Neuronal stem cell (in vitro differentiated cells): Measurements from ENCODE around the gene FAM227B.
"Not testable (repeated sequence)": the region's sequence is repeated elsewhere in the genome, so short reads cannot be mapped to it uniquely, and the experiment has no call there.

ENCODE experiments used
- DNase-seq: peaks from one replicate; pipeline ENCODE4 v3.0.0-alpha.2; 2013; ENCODE audit warnings: low spot score
- H2AFZ ChIP-seq: one replicate; pipeline ENCODE4 v1.6.1; 2013; ENCODE audit warnings: mild to moderate bottlenecking, low read length, inconsistent platforms
- H2AK5ac ChIP-seq: 2 replicates; pipeline ENCODE4 v1.6.1; 2013; ENCODE audit warnings: low read depth, mild to moderate bottlenecking, inconsistent platforms, low read length, moderate library complexity, mixed read lengths
- H2BK120ac ChIP-seq: 2 replicates; pipeline ENCODE4 v1.6.1; 2013; ENCODE audit warnings: low read depth, mild to moderate bottlenecking, inconsistent platforms, low read length, moderate library complexity, mixed read lengths
- H2BK12ac ChIP-seq: one replicate; pipeline ENCODE4 v1.6.1; 2013; ENCODE audit warnings: low read length, inconsistent platforms
- H2BK15ac ChIP-seq: 2 replicates; pipeline ENCODE4 v1.6.1; 2013; ENCODE audit warnings: mild to moderate bottlenecking, low read length, inconsistent platforms, mixed read lengths
- H2BK5ac ChIP-seq: one replicate; pipeline ENCODE4 v1.6.1; 2013; ENCODE audit warnings: inconsistent platforms, mild to moderate bottlenecking, low read length, moderate library complexity
- H3K14ac ChIP-seq: one replicate; pipeline ENCODE4 v1.6.1; 2013; ENCODE audit warnings: low read length, inconsistent platforms
- H3K18ac ChIP-seq: 2 replicates; pipeline ENCODE4 v1.6.1; 2013; ENCODE audit warnings: low read length, inconsistent platforms
- H3K23ac ChIP-seq: 2 replicates; pipeline ENCODE4 v1.6.1; 2013; ENCODE audit warnings: low read depth, mild to moderate bottlenecking, mixed read lengths, low read length, inconsistent platforms; ENCODE audit not compliant: poor library complexity
- H3K27ac ChIP-seq: replicated peaks from 3 replicates; pipeline ENCODE4 v1.5.1; 2013; ENCODE audit warnings: low read length, inconsistent platforms
- H3K27me3 ChIP-seq, 3 experiments: 2 replicates each; pipeline ENCODE4 v1.6.1; 2013; ENCODE audit warnings: low read length in 3 of 3, mild to moderate bottlenecking in 2 of 3, inconsistent platforms in 1 of 3, low read depth in 1 of 3, mixed read lengths in 1 of 3, moderate library complexity in 1 of 3; ENCODE audit not compliant: control insufficient read depth in 3 of 3, insufficient read depth in 3 of 3
- H3K36me3 ChIP-seq, 2 donors: replicated peaks in 1 of 2; 2 replicates each; pipeline ENCODE4 v1.6.1; 2013; ENCODE audit warnings: low read length in 2 of 2; ENCODE audit not compliant: control insufficient read depth in 2 of 2, insufficient read depth in 2 of 2
- H3K4ac ChIP-seq: 2 replicates; pipeline ENCODE4 v1.6.1; 2013; ENCODE audit warnings: inconsistent platforms, mild to moderate bottlenecking, low read length, moderate library complexity
- H3K4me1 ChIP-seq, 2 donors: 1 replicate in 1 of 2; 2 replicates in 1 of 2; pipeline ENCODE4 v1.6.1; 2013; ENCODE audit warnings: low read length in 2 of 2, low read depth in 1 of 2; ENCODE audit not compliant: control insufficient read depth in 2 of 2, insufficient read depth in 1 of 2
- H3K4me2 ChIP-seq: one replicate; pipeline ENCODE4 v1.6.1; 2013; ENCODE audit warnings: mild to moderate bottlenecking, low read length, inconsistent platforms; ENCODE audit not compliant: insufficient read depth, poor library complexity, severe bottlenecking
- H3K4me3 ChIP-seq, 2 donors: 2 replicates each; pipeline ENCODE4 v1.5.1; 2013; ENCODE audit warnings: low read length in 2 of 2, mild to moderate bottlenecking in 2 of 2, inconsistent platforms in 1 of 2, moderate library complexity in 1 of 2
- H3K79me1 ChIP-seq: one replicate; pipeline ENCODE4 v1.6.1; 2013; ENCODE audit warnings: low read depth, mild to moderate bottlenecking, inconsistent platforms, low read length, moderate library complexity
- H3K9ac ChIP-seq: one replicate; pipeline ENCODE4 v1.6.1; 2013; ENCODE audit warnings: mild to moderate bottlenecking, low read depth, low read length, inconsistent platforms; ENCODE audit not compliant: poor library complexity
- H3K9me3 ChIP-seq, 2 donors: replicated peaks in 1 of 2; 2 replicates each; pipeline versions ENCODE3 to v1.6.1; 2013; ENCODE audit warnings: low read length in 2 of 2, mild to moderate bottlenecking in 2 of 2, inconsistent platforms in 1 of 2, low read depth in 1 of 2, mixed read lengths in 1 of 2, moderate library complexity in 1 of 2; ENCODE audit not compliant: control insufficient read depth in 2 of 2, insufficient read depth in 1 of 2
- H4K8ac ChIP-seq: one replicate; pipeline ENCODE4 v1.6.1; 2013; ENCODE audit warnings: low read depth, mild to moderate bottlenecking, inconsistent platforms, low read length, moderate library complexity
- H4K91ac ChIP-seq: one replicate; pipeline ENCODE4 v1.6.1; 2013; ENCODE audit warnings: low read length, low read depth, mild to moderate bottlenecking, inconsistent platforms; ENCODE audit not compliant: poor library complexity
- WGBS, 2 donors: extraction: QIAGEN DNeasy Blood & Tissue Kit; methylation state at CpG; one replicate each; pipeline ENCODE4 v1.1.7; 2013; ENCODE audit warnings: missing lambda C conversion rate in 2 of 2, mixed read lengths in 1 of 2; ENCODE audit not compliant: insufficient read length in 2 of 2, insufficient replicate concordance in 1 of 2; ENCODE audit errors: extremely low coverage in 2 of 2; 5-methylcytosine and 5-hydroxymethylcytosine counted together

Gene FAM227B

DNA sequence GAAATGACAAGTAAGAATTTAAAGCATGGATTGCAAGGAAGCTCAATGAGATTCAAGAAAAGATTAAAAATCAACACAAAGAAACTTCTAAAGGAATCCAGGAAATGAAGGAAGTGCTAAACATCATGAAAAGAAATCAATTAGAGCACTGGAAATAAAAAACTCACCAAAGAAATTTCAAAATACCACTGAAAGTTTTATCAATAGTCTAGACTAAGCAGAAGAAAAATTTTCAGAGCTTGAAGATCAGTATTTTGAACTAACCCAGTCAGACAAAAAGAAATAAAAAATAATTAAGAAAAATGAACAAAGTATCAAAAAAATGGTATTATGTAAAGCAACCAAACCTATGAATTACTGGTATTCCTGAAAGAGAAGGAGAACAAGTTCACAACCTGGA lies 60.6 kb downstream of the FAM227B start:
- H3K18ac ChIP-seq, result no peak overlapping the region
- no peak overlapping the region for H4K91ac ChIP-seq
- peaks cover 5 to 6% of the 10 kb centered on the region in 2 donors for H3K9me3 ChIP-seq
- no peak overlapping the region for H3K4ac ChIP-seq
- no peak overlapping the region for H3K4me2 ChIP-seq
- H2BK12ac ChIP-seq, result no peak overlapping the region
- H2AFZ ChIP-seq, result no peak overlapping the region
- H3K4me1 ChIP-seq, result no peaks in the 10 kb centered on the region
- H3K27ac ChIP-seq, result no peak overlapping the region
- H3K27me3 ChIP-seq, result no peaks in the 10 kb centered on the region
- H3K4me3 ChIP-seq, result no peak overlapping the region
- H4K8ac ChIP-seq, result no peak overlapping the region
- H3K14ac ChIP-seq, result no peak overlapping the region
- DNase-seq, result no peak
- no peaks in the 10 kb centered on the region for H3K36me3 ChIP-seq
- no peak overlapping the region for H2BK5ac ChIP-seq
- H3K9ac ChIP-seq, result no peak overlapping the region
- no peak overlapping the region for H3K23ac ChIP-seq
- H3K79me1 ChIP-seq, result no peaks in the 10 kb centered on the region
- no peak overlapping the region for H2AK5ac ChIP-seq
- H2BK15ac ChIP-seq, result no peak overlapping the region
- H2BK120ac ChIP-seq, result no peak overlapping the region

DNA sequence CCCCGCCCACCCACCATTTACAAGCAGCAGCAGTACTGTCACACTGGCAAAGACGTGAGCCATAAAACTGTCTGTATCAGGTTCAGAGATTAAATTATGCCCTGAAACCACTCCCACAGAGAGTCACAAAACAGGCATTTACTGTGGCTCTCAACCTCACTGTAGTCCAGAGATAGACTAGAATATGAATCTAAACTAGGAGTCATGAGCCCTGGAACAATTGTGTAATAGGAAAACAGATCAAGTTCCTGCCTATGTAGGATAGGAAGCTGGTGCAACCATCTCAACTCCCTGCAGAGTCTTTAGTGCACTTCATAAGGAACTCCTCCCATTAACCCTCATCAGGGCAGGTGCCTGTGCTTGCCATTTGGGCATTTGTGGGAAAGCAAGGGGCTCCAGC lies 61.7 kb downstream of the FAM227B start:
- H2BK15ac ChIP-seq, result no peak overlapping the region
- H2AFZ ChIP-seq, result no peak overlapping the region
- H3K4me1 ChIP-seq, result no peaks in the 10 kb centered on the region
- H3K4me3 ChIP-seq, result no peak overlapping the region
- H3K9me3 ChIP-seq, result peaks cover 3 to 11% of the 10 kb centered on the region in 2 donors
- no peak overlapping the region for H3K27ac ChIP-seq
- no peak overlapping the region for H2BK12ac ChIP-seq
- WGBS, 2 donors, result no CpG with 5 or more reads among the region's 2 CpGs
- H2BK5ac ChIP-seq, result no peak overlapping the region
- no peak overlapping the region for H4K8ac ChIP-seq
- no peak overlapping the region for H3K9ac ChIP-seq
- H2BK120ac ChIP-seq, result no peak overlapping the region
- no peaks in the 10 kb centered on the region for H3K79me1 ChIP-seq
- H3K27me3 ChIP-seq, result no peaks in the 10 kb centered on the region
- H3K23ac ChIP-seq, result no peak overlapping the region
- no peak overlapping the region for H3K4ac ChIP-seq
- H3K18ac ChIP-seq, result no peak overlapping the region
- no peak overlapping the region for H2AK5ac ChIP-seq
- H3K4me2 ChIP-seq, result no peak overlapping the region
- H3K14ac ChIP-seq, result no peak overlapping the region
- DNase-seq, result no peak
- H4K91ac ChIP-seq, result no peak overlapping the region
- H3K36me3 ChIP-seq, result no peaks in the 10 kb centered on the region

DNA sequence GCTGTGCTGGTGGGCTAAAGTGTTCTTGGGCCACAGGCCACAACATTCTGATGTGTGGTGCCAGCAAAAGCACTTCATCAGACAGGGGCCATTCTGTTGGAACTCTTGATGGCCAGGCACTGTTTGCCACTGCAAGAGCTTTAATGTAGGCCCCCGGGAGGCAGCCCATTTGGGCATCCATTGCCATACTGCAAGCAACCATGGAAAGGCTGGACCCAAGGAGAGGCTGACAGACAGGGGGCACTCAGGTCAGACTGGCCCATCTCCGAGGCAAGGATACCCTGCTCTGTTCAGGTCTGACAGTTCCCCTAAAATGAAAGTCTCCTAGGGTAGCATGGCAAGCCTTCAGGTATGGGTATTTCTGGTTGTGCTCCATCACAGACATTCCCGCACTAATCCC lies 64.2 kb downstream of the FAM227B start:
- DNase-seq, result no peak
- Histone ChIP-seq H3K4me3 (no peak overlapping the region), H3K4me2 (no peak overlapping the region), H3K18ac (no peak overlapping the region), H2AFZ (no peak overlapping the region), H3K79me1 (no peaks in the 10 kb centered on the region), H2BK120ac (no peak overlapping the region), H4K91ac (no peak overlapping the region), H2BK15ac (no peak overlapping the region), H3K9me3 (peaks cover 0 to 11% of the 10 kb centered on the region in 2 donors), H3K4ac (no peak overlapping the region), H3K27me3 (no peaks in the 10 kb centered on the region), H3K14ac (no peak overlapping the region), H3K23ac (no peak overlapping the region), H2AK5ac (no peak overlapping the region), H3K4me1 (no peaks in the 10 kb centered on the region), H4K8ac (no peak overlapping the region), H3K27ac (no peak overlapping the region), H2BK5ac (no peak overlapping the region), H2BK12ac (no peak overlapping the region), H3K36me3 (no peaks in the 10 kb centered on the region), H3K9ac (no peak overlapping the region)
- WGBS, 2 donors, result no CpG with 5 or more reads among the region's 3 CpGs

DNA sequence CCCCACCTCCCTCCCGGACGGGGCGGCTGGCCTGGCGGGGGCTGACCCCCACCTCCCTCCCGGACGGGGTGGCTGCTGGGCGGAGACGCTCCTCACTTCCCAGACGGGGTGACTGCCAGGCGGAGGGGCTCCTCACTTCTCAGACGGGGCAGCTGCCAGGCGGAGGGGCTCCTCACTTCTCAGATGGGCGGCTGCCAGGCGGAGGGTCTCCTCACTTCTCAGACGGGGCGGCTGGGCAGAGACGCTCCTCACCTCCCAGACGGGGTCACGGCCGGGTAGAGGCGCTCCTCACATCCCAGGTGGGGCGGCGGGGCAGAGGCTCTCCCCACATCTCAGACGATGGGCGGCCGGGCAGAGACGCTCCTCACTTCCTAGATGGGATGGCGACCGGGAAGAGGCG lies 70.3 kb downstream of the FAM227B start:
- not testable (repeated sequence) for H4K8ac ChIP-seq, H3K9me3 ChIP-seq
- WGBS, 2 donors, result no CpG with 5 or more reads among the region's 30 CpGs

More for the DNA sequence above, 70.3 kb downstream of the FAM227B start:
- H3K27me3 ChIP-seq, H2BK5ac ChIP-seq, H3K14ac ChIP-seq, DNase-seq, H3K9ac ChIP-seq, H3K4me3 ChIP-seq, H3K36me3 ChIP-seq, H3K79me1 ChIP-seq, H4K91ac ChIP-seq, H2BK15ac ChIP-seq, H2BK12ac ChIP-seq, H3K18ac ChIP-seq, H2AFZ ChIP-seq, H2BK120ac ChIP-seq, H2AK5ac ChIP-seq, H3K4ac ChIP-seq, H3K23ac ChIP-seq, H3K4me1 ChIP-seq, H3K4me2 ChIP-seq, H3K27ac ChIP-seq: not testable (repeated sequence)
